Stimulated activated CD4-positive, alpha-beta T cell treated with anti-CD3 and anti-CD28 coated beads, Interleukin-4, amount 100 ng/mL, for 24 hours (primary cell): Measurements from ENCODE around the gene SEPHS1.
"Not testable (repeated sequence)": the region's sequence is repeated elsewhere in the genome, so short reads cannot be mapped to it uniquely, and the experiment has no call there.

Experiments
- DNase-seq: peaks from one replicate; pipeline ENCODE4 v3.0.0-alpha.2; 2020

Gene SEPHS1

GRCh38 chr10:13348216-13349017, at the start of gene SEPHS1:
Gene SEPHS1, minus strand, starts transcription at chr10:13348293. Its CDS starts 3,343 bp downstream, at chr10:13344950.
- peak; percentile 86 for DNase-seq

DNA sequence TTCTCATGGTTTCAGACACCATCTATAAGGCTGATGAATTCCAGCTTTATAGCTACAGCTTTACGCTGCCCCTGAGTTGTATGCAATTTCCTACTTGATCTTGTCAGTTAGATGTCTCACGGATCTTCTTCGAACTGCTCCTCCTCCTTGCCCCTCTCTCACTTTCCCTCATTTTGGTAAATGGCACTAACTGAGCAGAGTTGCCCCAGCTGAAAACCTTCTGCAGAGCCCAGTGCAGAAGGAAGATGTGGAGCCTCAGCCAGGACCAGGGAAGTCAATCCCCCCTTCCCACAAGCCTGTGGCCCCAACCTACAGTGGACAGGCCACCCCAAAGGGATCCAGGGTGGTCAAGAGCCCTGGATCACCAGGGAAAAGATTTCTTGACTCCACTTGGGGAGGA, 49.0 kb upstream of the SEPHS1 start:
- DNase-seq = no peak

DNA sequence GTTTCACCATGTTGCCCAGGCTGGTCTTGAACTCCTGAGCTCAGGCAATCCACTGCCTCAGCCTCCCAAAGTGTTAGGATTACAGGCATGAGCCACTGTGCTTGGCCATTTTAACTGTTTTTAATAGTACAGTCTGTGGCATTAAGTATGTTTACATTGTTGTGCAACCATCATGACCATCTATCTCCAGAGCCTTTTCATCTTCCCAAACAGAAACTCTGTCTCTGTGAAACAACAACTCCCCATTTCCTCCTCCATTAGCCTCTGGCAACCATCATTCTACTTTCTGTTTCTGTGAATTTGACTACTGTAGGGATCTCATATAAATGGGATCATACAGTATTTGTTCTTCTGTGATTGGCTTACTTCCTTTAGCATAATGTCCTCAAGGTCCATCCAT, 48.3 kb upstream of the SEPHS1 start:
- no peak for DNase-seq

DNA sequence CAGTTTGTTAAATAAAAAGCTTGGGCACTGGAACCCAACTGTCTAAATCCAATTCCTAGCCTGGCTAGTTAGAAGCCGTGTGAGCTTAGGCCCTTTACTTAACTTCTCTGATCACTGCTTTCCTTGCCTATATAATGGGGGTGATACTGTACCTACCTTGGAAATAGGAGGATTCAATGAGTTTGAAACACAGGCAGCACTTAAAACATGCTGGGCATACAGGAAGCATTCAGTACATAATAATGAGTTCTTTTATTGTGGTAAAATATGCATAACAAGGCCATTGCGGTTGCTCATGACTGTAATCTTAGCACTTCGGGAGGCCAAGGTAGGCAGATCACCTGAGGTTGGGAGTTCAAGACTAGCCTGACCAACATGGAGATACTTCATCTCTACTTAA, 47.4 kb upstream of the SEPHS1 start:
- no peak for DNase-seq

DNA sequence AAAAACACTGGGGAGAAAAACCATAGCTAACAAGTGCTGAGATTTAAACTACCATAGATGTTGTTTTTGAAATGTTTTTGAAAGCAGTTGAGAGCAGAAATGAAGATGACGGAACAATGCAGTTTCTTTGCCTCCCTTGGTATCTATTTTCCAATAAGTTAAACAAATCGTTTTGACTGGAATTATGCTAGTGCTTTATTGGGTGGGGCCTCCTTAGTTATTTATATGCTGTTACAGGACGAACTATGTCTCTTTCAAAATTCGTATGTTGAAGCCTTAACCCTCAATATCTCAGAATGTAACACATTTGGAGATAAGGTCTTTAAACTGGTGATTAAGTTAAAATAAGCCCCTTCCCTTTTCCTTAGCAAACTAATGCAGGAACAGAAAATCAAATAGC, 45.5 kb upstream of the SEPHS1 start:
- DNase-seq = no peak

DNA sequence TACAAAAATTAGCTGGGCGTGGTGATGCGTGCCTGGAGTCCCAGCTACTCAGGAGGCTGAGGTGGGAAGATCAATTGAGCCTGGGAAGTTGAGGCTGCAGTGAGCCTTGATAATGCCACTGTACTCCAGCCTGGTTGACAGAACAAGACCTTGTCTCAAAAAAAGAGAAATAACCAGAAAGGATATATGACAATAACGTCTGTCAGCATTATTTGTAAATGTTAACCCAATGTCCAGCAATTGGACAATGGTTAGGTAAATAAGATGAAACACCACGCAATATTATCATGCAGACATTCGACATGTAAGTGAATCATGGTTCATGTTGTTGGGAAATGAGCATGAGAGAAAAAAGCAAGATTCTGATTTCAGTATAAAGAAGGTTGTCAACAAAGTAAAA, 44.6 kb upstream of the SEPHS1 start:
- DNase-seq = no peak

- no peak for DNase-seq
These were observed 42.8 kb upstream of the SEPHS1 start for GRCh38 chr10:13390604-13391522.

- DNase-seq = no peak
These were observed 40.6 kb upstream of the SEPHS1 start for GRCh38 chr10:13388478-13389230.

GRCh38 chr10:13386021-13386420, 37.9 kb upstream of the SEPHS1 start:
- no peak for DNase-seq

- no peak for DNase-seq
These were observed 35.3 kb upstream of the SEPHS1 start for GRCh38 chr10:13383399-13383761.

GRCh38 chr10:13382703-13383398, 34.8 kb upstream of the SEPHS1 start:
- no peak for DNase-seq

- DNase-seq = not testable (repeated sequence)
These were observed 31.0 kb upstream of the SEPHS1 start for GRCh38 chr10:13379061-13379460.

GRCh38 chr10:13376746-13377145, 28.7 kb upstream of the SEPHS1 start:
- DNase-seq = no peak

- DNase-seq = no peak
These were observed 28.2 kb upstream of the SEPHS1 start for GRCh38 chr10:13376297-13376696.

- no peak for DNase-seq
These were observed 27.7 kb upstream of the SEPHS1 start for GRCh38 chr10:13375791-13376190.

GRCh38 chr10:13373644-13374043, 25.6 kb upstream of the SEPHS1 start:
- no peak for DNase-seq

GRCh38 chr10:13372524-13372923, 24.4 kb upstream of the SEPHS1 start:
- no peak for DNase-seq

DNA sequence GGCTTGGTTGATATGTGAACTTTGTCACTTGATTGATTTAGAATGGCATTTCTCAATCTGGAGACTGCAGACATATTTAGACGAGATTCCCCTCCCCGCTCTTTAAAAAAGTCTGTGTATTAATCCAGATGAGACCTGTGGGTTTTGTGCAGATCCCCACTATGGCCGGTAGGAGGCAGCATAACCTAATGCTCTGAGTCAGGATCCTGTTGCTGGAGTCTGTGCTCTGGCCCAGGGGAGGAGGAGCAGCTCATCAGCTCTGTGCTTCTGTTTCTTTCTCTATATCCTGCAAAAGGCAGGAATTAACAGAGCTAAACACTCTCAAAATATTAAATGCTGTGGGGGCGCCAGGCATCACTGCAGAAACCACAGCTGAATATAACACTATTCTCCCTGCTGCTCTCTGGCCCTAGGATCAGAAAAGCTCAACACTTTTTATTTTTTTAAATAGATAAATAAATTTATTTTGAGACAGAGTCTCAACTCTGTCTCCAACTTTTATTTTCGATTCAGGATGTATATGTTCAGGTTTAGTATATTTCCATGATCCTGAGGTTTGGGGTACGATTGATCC, 23.9 kb upstream of the SEPHS1 start:
- DNase-seq = peak; percentile 54

GRCh38 chr10:13366891-13367290, 18.8 kb upstream of the SEPHS1 start:
- DNase-seq = no peak

GRCh38 chr10:13365831-13366230, 17.7 kb upstream of the SEPHS1 start:
- no peak for DNase-seq

GRCh38 chr10:13365243-13365642, 17.1 kb upstream of the SEPHS1 start:
- DNase-seq = no peak

DNA sequence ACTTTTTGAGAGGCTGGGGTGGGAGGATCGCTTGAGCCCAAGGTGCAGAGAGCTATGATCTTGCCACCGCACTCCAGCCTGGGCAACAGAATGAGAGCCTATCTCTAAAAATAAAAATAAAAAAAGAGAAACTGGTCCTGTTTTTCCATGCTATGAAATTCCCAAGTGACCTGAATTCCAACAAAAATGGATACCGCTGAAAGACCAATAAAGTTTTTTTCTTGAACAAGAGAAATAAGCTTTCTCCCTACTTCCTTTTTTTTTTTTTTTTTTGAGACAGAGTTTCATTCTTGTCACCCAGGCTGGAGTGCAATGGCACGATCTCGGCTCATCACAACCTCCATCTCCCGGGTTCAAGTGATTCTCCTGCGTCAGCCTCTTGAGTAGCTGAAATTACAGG, 12.5 kb upstream of the SEPHS1 start:
- DNase-seq = no peak
